Endodermal cell (in vitro differentiated cells): ENCODE measurements around the gene KCNK2. TPM values are rescaled to one million over a fixed set of nuclear protein-coding genes. Genes with fewer than 3 reads are reported as not detected.

Experiments used
- DNase-seq: peaks from one replicate; pipeline ENCODE4 v3.0.0-alpha.2; 2017
- H3K27ac ChIP-seq: 2 replicates; pipeline ENCODE4 v1.5.1; 2013; ENCODE audit warnings: mild to moderate bottlenecking, low read depth, low read length, moderate library complexity
- H3K27me3 ChIP-seq: 2 replicates; pipeline ENCODE4 v1.6.1; 2013; ENCODE audit warnings: mild to moderate bottlenecking, low read length, moderate library complexity; ENCODE audit not compliant: insufficient read depth, control insufficient read depth, poor library complexity, severe bottlenecking
- H3K36me3 ChIP-seq: 2 replicates; pipeline ENCODE4 v1.7.0; 2013; ENCODE audit warnings: mild to moderate bottlenecking, low read length, moderate library complexity; ENCODE audit not compliant: control insufficient read depth, insufficient read depth
- H3K4me1 ChIP-seq: one replicate; pipeline ENCODE4 v1.7.0; 2013; ENCODE audit warnings: low read length; ENCODE audit not compliant: control insufficient read depth, insufficient read depth
- H3K4me3 ChIP-seq: 2 replicates; pipeline ENCODE4 v1.5.1; 2013; ENCODE audit warnings: mild to moderate bottlenecking, low read length, moderate library complexity
- H3K9ac ChIP-seq: 2 replicates; pipeline ENCODE4 v1.6.1; 2013; ENCODE audit warnings: mild to moderate bottlenecking, low read length, moderate library complexity; ENCODE audit not compliant: poor library complexity, severe bottlenecking; ENCODE audit errors: extremely low read depth
- H3K9me3 ChIP-seq: 2 replicates; pipeline ENCODE4 v1.6.1; 2013; ENCODE audit warnings: mild to moderate bottlenecking, low read length, moderate library complexity; ENCODE audit not compliant: control insufficient read depth
- H3K27ac Mint-ChIP-seq: 2 replicates; pipeline ENCODE4 v1.8.0; 2020; ENCODE audit warnings: mixed read lengths
- H3K27me3 Mint-ChIP-seq: 2 replicates; pipeline ENCODE4 v1.8.0; 2021; ENCODE audit warnings: mild to moderate bottlenecking, mixed read lengths; ENCODE audit not compliant: insufficient read depth
- H3K36me3 Mint-ChIP-seq: 2 replicates; pipeline ENCODE4 v1.8.0; 2020; ENCODE audit warnings: low read depth, mixed read lengths
- H3K4me1 Mint-ChIP-seq: 2 replicates; pipeline ENCODE4 v1.8.0; 2020; ENCODE audit warnings: mixed read lengths
- H3K4me3 Mint-ChIP-seq: 2 replicates; pipeline ENCODE4 v1.8.0; 2020; ENCODE audit warnings: mild to moderate bottlenecking, moderate library complexity, mixed read lengths
- H3K9me3 Mint-ChIP-seq: 2 replicates; pipeline ENCODE4 v1.8.0; 2020; ENCODE audit warnings: mild to moderate bottlenecking, mixed read lengths
- CTCF ChIP-seq: fragments of 200-600 bp; sonication (generic); conservative IDR thresholded peaks from 2 replicates; pipeline ENCODE4 v1.5.0; 2021; ENCODE audit warnings: antibody characterized with exemption, mild to moderate bottlenecking
- WGBS, 2 experiments: methylation state at CpG; one replicate each; pipeline versions ENCODE4 v1.1.5 to v1.1.7; 2013; ENCODE audit warnings: missing lambda C conversion rate in 2 of 2, mixed read lengths in 1 of 2; ENCODE audit not compliant: insufficient coverage in 1 of 2, insufficient read length in 1 of 2; 5-methylcytosine and 5-hydroxymethylcytosine counted together
- total RNA-seq, 2 donors: library from RNA; stranded (reverse); fragmentation: NEBNext Ultra II Directional in 1 of 2; extraction: Animal tissue kit (Norgen Biotek cat#: 25700) in 1 of 2; gene quantifications; 2 replicates in 1 of 2; 3 replicates in 1 of 2; pipeline ENCODE4 v1.2.1, GENCODE V29; 2021

Gene KCNK2
- total RNA-seq, 2 donors from 2014 or later: 0.15 TPM; not detected in 1

GRCh38 chr1:215101511-215101910 is 19.0 kb downstream of the KCNK2 start:
- Histone ChIP-seq H3K36me3 (no peaks in the 10 kb centered on the region), H3K27ac (no peak overlapping the region), H3K9me3 (no peaks in the 10 kb centered on the region), H3K27me3 (no peaks in the 10 kb centered on the region), H3K4me3 (no peak overlapping the region), H3K4me1 (no peaks in the 10 kb centered on the region), H3K9ac (no peak overlapping the region)
- 83% methylated on average over 1 to 3 of the region's 3 CpGs for WGBS, 2 experiments
- Mint-ChIP-seq H3K27me3 (no peaks in the 10 kb centered on the region), H3K9me3 (no peaks in the 10 kb centered on the region), H3K4me3 (no peak overlapping the region), H3K4me1 (peaks cover 6% of the 10 kb centered on the region), H3K36me3 (no peaks in the 10 kb centered on the region), H3K27ac (no peak overlapping the region)
- TF ChIP-seq CTCF: no peak
- DNase-seq: no peak

- Histone ChIP-seq H3K36me3 (no peaks in the 10 kb centered on the region), H3K27me3 (no peaks in the 10 kb centered on the region), H3K27ac (no peak overlapping the region), H3K4me1 (no peaks in the 10 kb centered on the region), H3K9me3 (no peaks in the 10 kb centered on the region), H3K4me3 (no peak overlapping the region), H3K9ac (no peak overlapping the region)
- no peak overlapping the region for H3K4me3 Mint-ChIP-seq
- no peaks in the 10 kb centered on the region for H3K36me3 Mint-ChIP-seq
- TF ChIP-seq CTCF: no peak
- H3K4me1 Mint-ChIP-seq: peaks cover 6% of the 10 kb centered on the region
- H3K27ac Mint-ChIP-seq: no peak overlapping the region
- no peak for DNase-seq
- no peaks in the 10 kb centered on the region for H3K27me3 Mint-ChIP-seq
- H3K9me3 Mint-ChIP-seq: peaks cover 11% of the 10 kb centered on the region
- 46 to 54% methylated on average over 2 to 3 of the region's 3 CpGs for WGBS, 2 experiments
Measured at GRCh38 chr1:215104283-215104682, 21.7 kb downstream of the KCNK2 start.

GRCh38 chr1:215106067-215106466 is 23.5 kb downstream of the KCNK2 start:
- TF ChIP-seq CTCF: no peak
- H3K4me3 ChIP-seq: no peak overlapping the region
- H3K9me3 ChIP-seq: no peaks in the 10 kb centered on the region
- DNase-seq: no peak
- no peaks in the 10 kb centered on the region for H3K27me3 ChIP-seq
- Mint-ChIP-seq H3K9me3 (peaks cover 11% of the 10 kb centered on the region), H3K27ac (no peak overlapping the region), H3K4me3 (no peak overlapping the region), H3K4me1 (peaks cover 3% of the 10 kb centered on the region), H3K27me3 (no peaks in the 10 kb centered on the region), H3K36me3 (no peaks in the 10 kb centered on the region)
- no peaks in the 10 kb centered on the region for H3K36me3 ChIP-seq
- no peak overlapping the region for H3K9ac ChIP-seq
- no peaks in the 10 kb centered on the region for H3K4me1 ChIP-seq
- H3K27ac ChIP-seq: no peak overlapping the region
- WGBS, 2 experiments: 80 to 93% methylated on average over 1 to 2 of the region's 2 CpGs
